ENCODE data around the gene FOXP1.

FOXP1 gene

GRCh38 chr3:71197841-71198565 lies 385.5 kb downstream of the FOXP1 start:
- in situ Hi-C loops (cut with MboI; ENCODE audit: low sequenced_read_pairs), result no loop called here

GRCh38 chr3:71195492-71195891 lies 388.0 kb downstream of the FOXP1 start:
- in situ Hi-C loops (cut with MboI; ENCODE audit: low sequenced_read_pairs), result no loop called here

- in situ Hi-C loops (cut with MboI; ENCODE audit: low sequenced_read_pairs), result no loop called here
These were observed 388.7 kb downstream of the FOXP1 start for GRCh38 chr3:71194785-71195184.

- in situ Hi-C loops (cut with MboI; ENCODE audit: low sequenced_read_pairs), result no loop called here
These were observed 392.5 kb downstream of the FOXP1 start for GRCh38 chr3:71191031-71191482.

- in situ Hi-C loops (cut with MboI; ENCODE audit: low sequenced_read_pairs), result no loop called here
These were observed 394.0 kb downstream of the FOXP1 start for GRCh38 chr3:71189480-71189879.

- in situ Hi-C loops (cut with MboI; ENCODE audit: low sequenced_read_pairs), result no loop called here
These were observed 395.8 kb downstream of the FOXP1 start for GRCh38 chr3:71187715-71188114.

GRCh38 chr3:71186801-71187200 lies 396.7 kb downstream of the FOXP1 start:
- in situ Hi-C loops (cut with MboI; ENCODE audit: low sequenced_read_pairs), result no loop called here

GRCh38 chr3:71185733-71186455 lies 397.6 kb downstream of the FOXP1 start:
- in situ Hi-C loops (cut with MboI; ENCODE audit: low sequenced_read_pairs), result no loop called here

- in situ Hi-C loops (cut with MboI; ENCODE audit: low sequenced_read_pairs), result no loop called here
These were observed 399.3 kb downstream of the FOXP1 start for GRCh38 chr3:71184252-71184651.

- in situ Hi-C loops (cut with MboI; ENCODE audit: low sequenced_read_pairs), result no loop called here
These were observed 400.0 kb downstream of the FOXP1 start for GRCh38 chr3:71183549-71183948.

GRCh38 chr3:71180524-71180923 lies 403.0 kb downstream of the FOXP1 start:
- in situ Hi-C loops (cut with MboI; ENCODE audit: low sequenced_read_pairs), result no loop called here

- in situ Hi-C loops (cut with MboI; ENCODE audit: low sequenced_read_pairs), result no loop called here
These were observed 406.2 kb downstream of the FOXP1 start for GRCh38 chr3:71177375-71177774.

GRCh38 chr3:71176366-71176765 lies 407.2 kb downstream of the FOXP1 start:
- in situ Hi-C loops (cut with MboI; ENCODE audit: low sequenced_read_pairs), result no loop called here

GRCh38 chr3:71175691-71176365 lies 407.7 kb downstream of the FOXP1 start:
- in situ Hi-C loops (cut with MboI; ENCODE audit: low sequenced_read_pairs), result no loop called here

GRCh38 chr3:71172951-71173350 lies 410.6 kb downstream of the FOXP1 start:
- in situ Hi-C loops (cut with MboI; ENCODE audit: low sequenced_read_pairs), result no loop called here

- in situ Hi-C loops (cut with MboI; ENCODE audit: low sequenced_read_pairs), result no loop called here
These were observed 411.3 kb downstream of the FOXP1 start for GRCh38 chr3:71172189-71172588.

- in situ Hi-C loops (cut with MboI; ENCODE audit: low sequenced_read_pairs), result no loop called here
These were observed 412.3 kb downstream of the FOXP1 start for GRCh38 chr3:71171247-71171646.

- in situ Hi-C loops (cut with MboI; ENCODE audit: low sequenced_read_pairs), result no loop called here
These were observed 414.6 kb downstream of the FOXP1 start for GRCh38 chr3:71168880-71169411.

- in situ Hi-C loops (cut with MboI; ENCODE audit: low sequenced_read_pairs), result no loop called here
These were observed 415.3 kb downstream of the FOXP1 start for GRCh38 chr3:71168121-71168721.

GRCh38 chr3:71166339-71167240 lies 416.9 kb downstream of the FOXP1 start:
- in situ Hi-C loops (cut with MboI; ENCODE audit: low sequenced_read_pairs), result no loop called here
